ENCODE results near the gene COL25A1.

The COL25A1 gene

GRCh38 chr4:109156356-109156755 is 146.1 kb downstream of the COL25A1 start:
- no peak for DNase-seq (ENCODE audit: low spot score)
- in situ Hi-C loops (cut with MboI; ENCODE audit: low sequenced_read_pairs, unreplicated experiment), result no loop called here
- TF ChIP-seq CTCF (IDR thresholded peaks at IDR 0.05; ENCODE audit: borderline replicate concordance, control extremely low read depth, extremely low read depth, insufficient read depth, missing control alignments), result no peak

GRCh38 chr4:109155682-109156283 is 146.7 kb downstream of the COL25A1 start:
- in situ Hi-C loops (cut with MboI; ENCODE audit: low sequenced_read_pairs, unreplicated experiment), result no loop called here
- no peak for DNase-seq (ENCODE audit: low spot score)
- no peak for TF ChIP-seq CTCF (IDR thresholded peaks at IDR 0.05; ENCODE audit: borderline replicate concordance, control extremely low read depth, extremely low read depth, insufficient read depth, missing control alignments)

GRCh38 chr4:109155084-109155483 is 147.4 kb downstream of the COL25A1 start:
- in situ Hi-C loops (cut with MboI; ENCODE audit: low sequenced_read_pairs, unreplicated experiment), result no loop called here
- DNase-seq (ENCODE audit: low spot score), result no peak

GRCh38 chr4:109154424-109154823 is 148.0 kb downstream of the COL25A1 start:
- DNase-seq (ENCODE audit: low spot score), result no peak
- in situ Hi-C loops (cut with MboI; ENCODE audit: low sequenced_read_pairs, unreplicated experiment), result no loop called here
- TF ChIP-seq CTCF (IDR thresholded peaks at IDR 0.05; ENCODE audit: borderline replicate concordance, control extremely low read depth, extremely low read depth, insufficient read depth, missing control alignments), result no peak

More at GRCh38 chr4:109155084-109155483, 147.4 kb downstream of the COL25A1 start:
- no peak for TF ChIP-seq CTCF (IDR thresholded peaks at IDR 0.05; ENCODE audit: borderline replicate concordance, control extremely low read depth, extremely low read depth, insufficient read depth, missing control alignments)

- DNase-seq (ENCODE audit: low spot score), result no peak
- TF ChIP-seq CTCF (IDR thresholded peaks at IDR 0.05; ENCODE audit: borderline replicate concordance, control extremely low read depth, extremely low read depth, insufficient read depth, missing control alignments), result no peak
- in situ Hi-C loops (cut with MboI; ENCODE audit: low sequenced_read_pairs, unreplicated experiment), result no loop called here
Observed at GRCh38 chr4:109149836-109150235, 152.6 kb downstream of the COL25A1 start.

- TF ChIP-seq CTCF (IDR thresholded peaks at IDR 0.05; ENCODE audit: borderline replicate concordance, control extremely low read depth, extremely low read depth, insufficient read depth, missing control alignments), result no peak
- no peak for DNase-seq (ENCODE audit: low spot score)
- in situ Hi-C loops (cut with MboI; ENCODE audit: low sequenced_read_pairs, unreplicated experiment), result no loop called here
Observed at GRCh38 chr4:109148577-109149075, 153.8 kb downstream of the COL25A1 start.

Measured in GM13976 (cell line).